Keratinocyte (primary cell): ENCODE data around the gene CHCHD6.

ENCODE experiments used
- EZH2 ChIP-seq: IDR thresholded peaks from one replicate; pipeline ENCODE4 v1.6.1; 2012; ENCODE audit warnings: inconsistent platforms, mild to moderate bottlenecking, low read length, moderate library complexity
- TF ChIP-seq, protein P1 (sequence below), 3 experiments: IDR thresholded peaks in 1 of 3; conservative IDR thresholded peaks in 1 of 3; optimal IDR thresholded peaks in 1 of 3; 2 replicates in 2 of 3; 3 replicates in 1 of 3; pipeline versions ENCODE3 to v1.5.1; 2011; ENCODE audit warnings: low read length in 3 of 3, mild to moderate bottlenecking in 3 of 3, moderate library complexity in 2 of 3, control low read depth in 1 of 3, inconsistent platforms in 1 of 3; ENCODE audit not compliant: insufficient read depth in 2 of 3; ENCODE audit errors: extremely low read depth in 1 of 3

GRCh38 chr3:126996905-126997304 is 292.9 kb downstream of the CHCHD6 start:
- TF ChIP-seq, protein P1, sequence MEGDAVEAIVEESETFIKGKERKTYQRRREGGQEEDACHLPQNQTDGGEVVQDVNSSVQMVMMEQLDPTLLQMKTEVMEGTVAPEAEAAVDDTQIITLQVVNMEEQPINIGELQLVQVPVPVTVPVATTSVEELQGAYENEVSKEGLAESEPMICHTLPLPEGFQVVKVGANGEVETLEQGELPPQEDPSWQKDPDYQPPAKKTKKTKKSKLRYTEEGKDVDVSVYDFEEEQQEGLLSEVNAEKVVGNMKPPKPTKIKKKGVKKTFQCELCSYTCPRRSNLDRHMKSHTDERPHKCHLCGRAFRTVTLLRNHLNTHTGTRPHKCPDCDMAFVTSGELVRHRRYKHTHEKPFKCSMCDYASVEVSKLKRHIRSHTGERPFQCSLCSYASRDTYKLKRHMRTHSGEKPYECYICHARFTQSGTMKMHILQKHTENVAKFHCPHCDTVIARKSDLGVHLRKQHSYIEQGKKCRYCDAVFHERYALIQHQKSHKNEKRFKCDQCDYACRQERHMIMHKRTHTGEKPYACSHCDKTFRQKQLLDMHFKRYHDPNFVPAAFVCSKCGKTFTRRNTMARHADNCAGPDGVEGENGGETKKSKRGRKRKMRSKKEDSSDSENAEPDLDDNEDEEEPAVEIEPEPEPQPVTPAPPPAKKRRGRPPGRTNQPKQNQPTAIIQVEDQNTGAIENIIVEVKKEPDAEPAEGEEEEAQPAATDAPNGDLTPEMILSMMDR (optimal IDR thresholded peaks at IDR 0.05 in 1 of 3, IDR thresholded peaks at IDR 0.05 in 1 of 3, conservative IDR thresholded peaks at IDR 0.05 in 1 of 3; ENCODE audit: extremely low read depth in 1 of 3, insufficient read depth in 2 of 3, low read length in 3 of 3): no peak
- no peak for TF ChIP-seq EZH2
